Measurements from ENCODE around the gene PRPS2.

Gene PRPS2

DNA sequence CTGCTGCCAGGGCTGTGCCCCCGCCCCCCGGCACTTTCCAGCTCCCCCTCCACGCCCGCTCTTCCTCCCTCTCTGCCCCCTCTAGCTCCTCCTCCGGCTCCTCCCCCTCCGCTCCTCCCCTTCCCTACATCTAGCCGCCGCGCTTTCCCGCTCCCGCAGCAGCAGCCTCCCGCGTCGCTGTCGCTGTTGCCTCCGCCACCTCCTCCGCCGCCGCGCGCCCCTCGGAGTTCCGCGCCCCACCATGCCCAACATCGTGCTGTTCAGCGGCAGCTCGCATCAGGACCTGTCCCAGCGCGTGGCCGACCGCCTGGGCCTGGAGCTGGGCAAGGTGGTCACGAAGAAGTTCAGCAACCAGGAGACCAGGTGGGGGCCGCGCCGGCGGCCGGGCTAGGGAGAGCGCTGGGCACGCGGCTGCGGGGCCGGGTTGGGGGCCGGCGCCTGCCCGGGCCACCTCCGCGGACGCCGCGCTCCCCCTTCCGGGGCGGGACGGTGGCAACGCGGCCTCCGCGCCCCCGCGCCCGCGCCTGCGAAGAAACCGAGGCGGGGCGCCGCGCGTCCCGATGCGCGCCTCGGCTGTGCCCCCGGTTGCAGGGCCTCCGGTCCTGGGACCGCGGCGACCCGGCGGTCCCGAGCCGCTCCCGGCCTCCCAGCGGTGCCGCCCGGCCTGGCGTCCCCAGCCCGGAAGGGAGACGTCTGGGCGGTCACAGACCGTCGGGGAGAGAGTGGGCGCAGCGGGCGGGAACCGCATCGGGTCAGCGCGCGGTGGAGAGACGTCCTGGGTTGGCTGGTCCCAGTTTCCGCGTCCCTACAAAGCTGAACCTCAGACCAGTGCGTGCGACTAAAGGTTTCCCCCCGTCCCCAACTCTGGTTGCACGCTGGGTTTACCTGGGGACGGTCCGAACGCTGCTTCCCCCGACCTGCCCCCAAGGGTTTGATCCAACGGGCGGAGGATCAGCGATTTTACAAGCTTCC lies at the start of gene PRPS2:
TSS of gene PRPS2 (plus strand) at position 156 of the 972 bp plus-strand sequence. CDS start at position 242, 86 bp downstream.
- no peak for DNase-seq

GRCh38 chrX:12741416-12741815 lies 49.8 kb upstream of the PRPS2 start:
- no peak for DNase-seq

DNA sequence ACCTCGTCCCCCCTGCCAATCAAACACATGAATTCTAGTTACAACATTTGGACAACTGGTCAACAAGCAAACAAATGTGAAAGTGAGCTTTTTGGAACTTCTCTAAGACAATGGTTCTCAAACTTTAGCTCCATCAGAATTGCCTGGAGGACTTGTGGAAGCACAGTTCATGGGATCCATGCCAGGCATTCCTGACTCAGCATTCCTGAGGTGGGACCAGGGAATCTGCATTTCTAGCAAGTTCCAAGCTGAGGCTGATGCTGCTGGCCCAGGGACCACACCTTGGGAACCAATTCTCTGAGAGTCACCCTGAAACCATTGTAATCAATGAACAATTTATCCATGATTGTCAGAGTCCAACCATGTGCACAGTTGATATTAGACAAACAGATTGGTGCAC lies 43.8 kb upstream of the PRPS2 start:
- DNase-seq, result no peak

- DNase-seq, result no peak
These were observed 39.3 kb upstream of the PRPS2 start for GRCh38 chrX:12751887-12752286.

- no peak for DNase-seq
These were observed 37.8 kb upstream of the PRPS2 start for GRCh38 chrX:12753366-12753765.

GRCh38 chrX:12758291-12758690 lies 32.9 kb upstream of the PRPS2 start:
- DNase-seq, result no peak

- no peak for DNase-seq
These were observed 23.4 kb upstream of the PRPS2 start for GRCh38 chrX:12767856-12768255.

DNA sequence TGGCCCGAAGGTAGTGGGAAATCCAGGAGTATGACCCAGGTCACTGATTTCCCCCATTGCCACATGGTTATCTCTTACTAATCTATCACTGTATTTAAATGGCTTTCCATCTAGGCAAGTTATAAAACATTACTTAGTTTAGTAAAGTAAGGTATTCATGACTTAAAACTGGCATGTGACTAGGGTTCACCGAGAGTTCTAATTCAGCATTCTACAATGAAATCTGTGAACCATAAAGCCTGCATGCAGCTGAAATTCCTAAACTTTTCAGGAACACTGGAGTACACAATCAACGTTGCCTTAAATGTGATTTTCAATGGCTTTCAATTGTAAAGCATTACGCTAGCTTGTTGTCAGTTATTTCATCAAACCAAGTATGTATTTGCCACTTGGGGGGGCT lies 22.7 kb upstream of the PRPS2 start:
- no peak for DNase-seq

DNA sequence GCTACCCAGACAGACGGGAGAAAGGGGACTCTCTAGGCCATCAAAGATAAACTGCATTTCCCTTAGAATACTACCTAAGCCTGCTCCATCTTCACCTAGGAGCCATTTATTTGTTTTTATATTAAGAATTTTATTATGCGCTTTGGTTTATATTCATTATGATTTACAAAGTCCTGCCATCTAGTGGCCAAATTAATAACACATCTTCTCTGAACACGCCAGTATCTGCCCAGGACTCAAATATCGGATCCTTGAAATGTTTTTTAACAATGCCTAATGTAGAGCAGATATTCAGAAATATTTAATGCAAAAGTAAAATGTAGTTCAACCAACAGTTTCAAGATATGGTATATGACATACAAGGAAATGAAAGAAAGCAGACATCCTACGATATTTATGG lies 20.8 kb upstream of the PRPS2 start:
- peak; percentile 0 to 2 for DNase-seq

DNA sequence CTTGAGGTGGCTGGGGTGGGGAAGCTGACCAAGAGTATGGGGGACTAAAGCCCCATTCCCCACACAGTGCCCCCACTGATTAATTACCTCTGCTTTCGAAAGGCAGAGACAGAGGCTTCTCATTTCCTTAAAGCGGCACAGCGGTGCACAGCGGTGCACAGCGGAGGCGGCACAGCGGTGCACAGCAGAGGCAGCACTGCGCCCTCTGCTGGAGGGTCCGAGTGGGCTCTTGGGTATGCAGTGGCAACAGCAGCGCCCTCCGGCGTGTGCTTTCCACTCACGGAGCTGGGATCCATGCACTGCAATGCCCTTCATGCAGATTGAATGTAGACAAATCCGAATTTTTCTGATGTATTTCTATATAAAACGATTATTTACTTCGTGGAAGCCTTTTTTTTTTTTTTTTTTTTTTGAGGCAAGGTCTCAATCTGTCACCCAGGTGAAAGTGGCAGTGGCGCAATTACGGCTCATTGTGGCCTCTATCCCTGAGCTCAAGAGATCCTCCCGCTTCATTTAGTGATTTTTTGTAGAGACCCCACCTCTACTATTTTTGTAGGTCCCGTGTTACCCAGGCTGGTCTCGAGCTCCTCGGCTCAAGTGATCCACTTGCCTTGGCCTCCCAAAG lies 19.7 kb upstream of the PRPS2 start:
- DNase-seq, result peak in 1 of 2 experiments; percentile 0

DNA sequence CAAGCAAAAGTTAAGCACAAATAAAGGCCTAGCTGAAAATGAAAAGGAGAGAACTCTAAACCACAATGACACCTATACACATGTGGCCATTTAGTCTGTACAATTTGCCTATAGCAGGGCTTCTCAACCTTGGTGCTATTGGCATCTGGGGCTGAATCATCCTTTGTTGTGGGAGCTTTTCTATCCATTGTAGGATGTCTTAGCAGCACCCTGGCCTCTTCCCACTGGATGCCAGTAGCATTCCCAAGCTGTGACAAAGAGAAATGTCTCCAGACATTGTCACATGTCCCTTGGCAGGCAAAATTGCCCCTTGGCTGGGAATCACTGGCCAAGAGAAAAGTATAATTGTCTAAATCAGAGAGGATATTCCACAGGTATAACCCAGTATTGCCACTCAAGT lies 13.5 kb upstream of the PRPS2 start:
- no peak for DNase-seq

GRCh38 chrX:12779534-12779933 lies 11.7 kb upstream of the PRPS2 start:
- no peak for DNase-seq

GRCh38 chrX:12788645-12789044 lies 2.6 kb upstream of the PRPS2 start:
- DNase-seq, result no peak

- DNase-seq, result no peak
These were observed 1.2 kb upstream of the PRPS2 start for GRCh38 chrX:12789976-12790375.

- no peak for DNase-seq
These were observed 341 bp upstream of the PRPS2 start for GRCh38 chrX:12790885-12791256.

- DNase-seq, result no peak
These were observed 1.5 kb downstream of the PRPS2 start for GRCh38 chrX:12792711-12793110.

GRCh38 chrX:12794654-12795053 lies 3.4 kb downstream of the PRPS2 start:
- no peak for DNase-seq

- no peak for DNase-seq
These were observed 7.4 kb downstream of the PRPS2 start for GRCh38 chrX:12798601-12799000.

DNA sequence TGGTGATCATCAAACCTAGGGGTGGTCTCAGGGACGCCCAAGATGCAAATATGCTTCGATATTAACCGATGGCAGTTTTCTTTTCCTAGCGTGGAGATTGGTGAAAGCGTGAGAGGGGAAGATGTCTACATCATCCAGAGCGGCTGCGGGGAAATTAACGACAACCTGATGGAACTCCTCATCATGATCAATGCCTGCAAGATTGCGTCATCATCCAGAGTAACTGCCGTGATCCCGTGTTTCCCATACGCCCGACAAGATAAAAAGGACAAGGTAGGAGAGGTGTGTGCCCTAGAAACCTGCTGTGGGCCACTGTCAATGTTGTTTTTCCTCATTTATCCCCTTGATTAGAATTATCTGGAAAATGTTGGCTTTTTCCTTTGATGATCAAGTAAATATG lies 7.9 kb downstream of the PRPS2 start:
- no peak for DNase-seq

- no peak for DNase-seq
These were observed 11.5 kb downstream of the PRPS2 start for GRCh38 chrX:12802741-12803140.

GRCh38 chrX:12804655-12805054 lies 13.4 kb downstream of the PRPS2 start:
- DNase-seq, result no peak

- DNase-seq, result no peak
These were observed 14.1 kb downstream of the PRPS2 start for GRCh38 chrX:12805333-12805732.

DNA sequence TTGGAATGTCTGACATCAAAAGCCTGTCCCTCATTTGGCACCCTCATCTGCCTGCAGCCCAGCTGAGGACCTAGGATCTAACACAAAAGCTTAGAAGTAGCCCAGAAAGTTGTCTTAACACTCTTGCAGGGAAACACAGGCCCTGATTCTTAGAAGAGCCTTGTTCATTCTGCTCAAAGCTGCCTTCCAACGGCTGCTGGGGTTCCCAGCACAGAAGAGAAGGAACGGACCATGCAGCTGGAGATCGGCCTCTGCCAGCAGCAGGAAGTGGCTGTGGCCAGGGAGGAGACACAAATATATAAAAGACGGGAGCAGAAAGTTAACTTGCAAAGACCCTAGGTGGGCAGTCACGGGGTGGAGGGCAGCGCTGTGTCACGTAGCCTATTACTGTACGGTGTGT lies 20.4 kb downstream of the PRPS2 start:
- no peak for DNase-seq

DNA sequence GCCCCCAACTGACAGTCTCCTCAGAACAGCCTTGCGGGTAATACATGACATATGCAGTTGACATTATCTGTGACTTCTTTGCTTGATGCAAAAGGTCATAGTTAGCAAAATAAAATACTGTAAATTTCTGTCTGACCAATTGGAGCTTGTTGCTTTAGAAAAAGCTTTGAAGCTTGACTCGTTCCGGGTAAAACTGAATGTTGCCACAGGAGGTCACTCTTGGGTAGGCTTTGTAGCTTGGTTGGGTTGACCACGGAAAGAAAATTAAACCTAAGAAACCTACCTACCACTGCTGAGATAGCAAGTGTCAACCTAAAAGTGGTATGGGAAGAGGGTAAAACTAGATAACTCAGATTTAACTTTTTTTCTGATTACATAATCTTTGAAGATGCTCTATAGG lies 23.2 kb downstream of the PRPS2 start:
- peak; percentile 8 to 28 for DNase-seq
